ENCODE data around the gene LAMA2.

- no peak for TF ChIP-seq EZH2phosphoT487 (IDR thresholded peaks at IDR 0.05; ENCODE audit: low read length)
- no peak for TF ChIP-seq CTCF (IDR thresholded peaks at IDR 0.05; ENCODE audit: low read length)
Measured at GRCh38 chr6:128860782-128861181, 22.2 kb upstream of the LAMA2 start.
